ENCODE results near the gene QPCT. TPM values are rescaled to one million over a fixed set of nuclear protein-coding genes. Genes with fewer than 3 reads are reported as not detected.

The QPCT gene
- polyA plus RNA-seq, 1 of the 3 experiments (the other 2 are of a cell fraction) = 0.12 TPM

DNA sequence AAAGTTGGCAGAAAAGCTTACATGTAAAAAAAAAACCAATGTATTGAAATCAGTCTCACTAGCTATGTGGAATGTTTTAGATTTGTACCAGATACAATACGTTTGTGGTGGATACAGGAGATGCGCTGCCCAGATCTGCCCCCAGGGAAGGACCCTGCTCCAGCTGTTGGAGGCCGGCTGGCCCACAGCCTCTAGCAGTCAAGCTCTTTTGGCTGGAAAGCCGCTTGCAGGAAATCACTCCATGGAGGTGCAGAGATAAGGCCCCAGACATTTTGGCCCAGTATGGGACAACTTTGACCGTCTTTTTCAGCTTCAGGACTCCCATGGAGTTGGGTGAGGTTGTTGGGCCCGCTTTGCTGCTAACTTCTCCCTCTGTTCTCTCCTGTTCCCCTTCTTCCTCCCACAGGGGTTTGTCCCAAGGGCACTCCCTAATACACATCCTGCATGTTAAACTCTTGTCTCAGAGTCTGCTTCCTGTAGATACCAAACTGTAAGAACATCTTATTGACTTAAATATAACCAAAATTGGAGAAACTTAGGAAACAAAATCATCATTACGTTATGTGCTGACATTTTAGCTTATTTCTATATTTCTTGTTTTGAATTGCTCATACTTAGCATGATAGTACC lies 1.7 kb upstream of the QPCT start:
- WGBS (ENCODE audit: low lambda C conversion rate) = 89% methylated on average over 7 of the region's 7 CpGs
- Histone ChIP-seq H3K9me2 (no peaks in the 10 kb centered on the region), H3K9me3 (no peaks in the 10 kb centered on the region), H3F3A (replicated peaks; ENCODE audit: insufficient read depth) (peaks cover 6% of the 10 kb centered on the region), H3K27me3 (ENCODE audit: insufficient read depth) (no peaks in the 10 kb centered on the region), H4K20me1 (ENCODE audit: insufficient read depth) (no peaks in the 10 kb centered on the region), H3K4me3 (ENCODE audit: low read depth in 2 of 2, low read length in 1 of 2) (no peak overlapping the region), H3K27ac (ENCODE audit: low read depth in 2 of 2, low read length in 1 of 2) (peak overlapping the region in 1 of 2 experiments; percentile 8; a peak in 1 of 4 replicates), H3K9ac (no peak overlapping the region), H3K79me2 (ENCODE audit: insufficient read depth) (no peaks in the 10 kb centered on the region), H3K36me3 (replicated peaks in 1 of 2; ENCODE audit: control insufficient read depth in 1 of 2, insufficient read depth in 2 of 2, low read length in 1 of 2) (no peaks in the 10 kb centered on the region), H3K4me2 (no peak overlapping the region), H3K4me1 (ENCODE audit: control insufficient read depth in 1 of 2, insufficient read depth in 2 of 2, low read depth in 1 of 2, low read length in 1 of 2) (peaks cover 8 to 11% of the 10 kb centered on the region in 2 experiments; a peak in 2 of 4 replicates), H2AFZ (ENCODE audit: low read depth) (no peak overlapping the region; the same call in 1 of the 2 replicates)
- TF ChIP-seq CHD2 (IDR thresholded peaks at IDR 0.05; ENCODE audit: low read length, partially characterized antibody) (no peak), TAF1 (IDR thresholded peaks at IDR 0.05; ENCODE audit: borderline replicate concordance, low read depth, low read length) (no peak), EP300 (IDR thresholded peaks at IDR 0.05; ENCODE audit: borderline replicate concordance in 1 of 2, low read depth in 1 of 2, low read length in 1 of 2) (0 out of 4 replicates have a peak, but pooled peaks of 1 of the 2 experiments have one; percentile 16), ELF1 (IDR thresholded peaks at IDR 0.05) (no peak)
- TF ChIP-seq, protein P1, sequence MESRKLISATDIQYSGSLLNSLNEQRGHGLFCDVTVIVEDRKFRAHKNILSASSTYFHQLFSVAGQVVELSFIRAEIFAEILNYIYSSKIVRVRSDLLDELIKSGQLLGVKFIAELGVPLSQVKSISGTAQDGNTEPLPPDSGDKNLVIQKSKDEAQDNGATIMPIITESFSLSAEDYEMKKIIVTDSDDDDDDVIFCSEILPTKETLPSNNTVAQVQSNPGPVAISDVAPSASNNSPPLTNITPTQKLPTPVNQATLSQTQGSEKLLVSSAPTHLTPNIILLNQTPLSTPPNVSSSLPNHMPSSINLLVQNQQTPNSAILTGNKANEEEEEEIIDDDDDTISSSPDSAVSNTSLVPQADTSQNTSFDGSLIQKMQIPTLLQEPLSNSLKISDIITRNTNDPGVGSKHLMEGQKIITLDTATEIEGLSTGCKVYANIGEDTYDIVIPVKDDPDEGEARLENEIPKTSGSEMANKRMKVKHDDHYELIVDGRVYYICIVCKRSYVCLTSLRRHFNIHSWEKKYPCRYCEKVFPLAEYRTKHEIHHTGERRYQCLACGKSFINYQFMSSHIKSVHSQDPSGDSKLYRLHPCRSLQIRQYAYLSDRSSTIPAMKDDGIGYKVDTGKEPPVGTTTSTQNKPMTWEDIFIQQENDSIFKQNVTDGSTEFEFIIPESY (IDR thresholded peaks at IDR 0.05; ENCODE audit: borderline replicate concordance, low read depth) = no peak
- ChIA-PET POLR2A (no interaction called here), CTCF (interaction anchor here (0.6 to 3.6 kb wide), 12 partner anchors 10 to 282 kb away, joined by 3 to 16 read pairs (median 3); no protein-coding TSS in a partner anchor)
- peak; percentile 62 for DNase-seq

DNA sequence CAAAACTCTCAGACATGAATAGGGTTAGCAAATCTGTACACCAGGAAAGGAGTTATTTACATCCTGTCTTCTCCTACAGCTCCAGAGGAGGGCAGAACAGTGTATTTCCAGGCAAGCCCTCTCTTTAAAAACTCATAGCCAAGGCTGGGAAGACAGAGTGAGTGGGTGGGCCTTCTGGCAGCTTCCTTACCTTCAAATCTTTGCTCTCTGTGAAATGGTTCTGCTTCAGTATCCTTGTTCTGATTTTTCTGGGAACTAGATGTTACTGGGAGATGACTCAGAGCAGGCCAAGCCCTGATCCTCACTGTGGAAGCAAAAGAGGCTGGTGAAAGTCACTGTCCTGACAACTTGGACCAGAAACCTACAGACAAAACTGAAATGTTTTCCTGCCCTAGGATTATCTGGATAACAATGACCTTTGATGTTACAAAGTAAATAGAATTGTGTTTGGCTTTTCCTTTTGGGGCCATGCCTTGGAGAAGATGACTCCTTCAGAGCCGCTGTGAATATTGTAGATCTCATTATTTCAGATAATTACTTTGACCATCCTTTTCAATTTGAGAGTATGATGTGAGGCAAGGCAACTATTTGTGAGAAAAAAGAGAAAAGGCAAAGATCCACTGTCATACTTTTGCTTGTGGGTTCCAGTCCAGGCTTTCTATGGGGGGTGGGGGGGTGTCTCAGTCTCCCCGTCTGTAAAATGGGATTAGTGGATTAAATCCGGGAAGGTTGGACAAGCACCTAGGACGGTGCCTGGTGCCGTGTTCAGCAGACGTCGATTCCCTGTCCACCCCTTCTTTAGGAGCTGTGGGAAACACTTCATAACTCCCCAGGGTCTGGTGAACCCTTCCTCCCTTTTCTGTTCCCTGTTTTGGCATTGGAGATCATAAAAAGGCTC lies 644 bp upstream of the QPCT start:
- WGBS (ENCODE audit: low lambda C conversion rate) = 95% methylated on average over 7 of the region's 7 CpGs
- no peak overlapping the region for H3K9ac ChIP-seq

More for the DNA sequence above, 644 bp upstream of the QPCT start:
- Histone ChIP-seq H3F3A (replicated peaks; ENCODE audit: insufficient read depth) (peaks cover 6% of the 10 kb centered on the region), H3K27me3 (ENCODE audit: insufficient read depth) (no peaks in the 10 kb centered on the region), H3K79me2 (ENCODE audit: insufficient read depth) (no peaks in the 10 kb centered on the region), H3K9me2 (no peaks in the 10 kb centered on the region), H2AFZ (ENCODE audit: low read depth) (peak overlapping the region; percentile 57; the same call in 1 of the 2 replicates), H3K27ac (ENCODE audit: low read depth in 2 of 2, low read length in 1 of 2) (peak overlapping the region; percentile 36 to 39; a peak in 3 of 4 replicates), H4K20me1 (ENCODE audit: insufficient read depth) (no peaks in the 10 kb centered on the region), H3K4me2 (no peak overlapping the region), H3K4me1 (ENCODE audit: control insufficient read depth in 1 of 2, insufficient read depth in 2 of 2, low read depth in 1 of 2, low read length in 1 of 2) (peaks cover 8% of the 10 kb centered on the region in 2 experiments; a peak in 2 of 4 replicates), H3K36me3 (replicated peaks in 1 of 2; ENCODE audit: control insufficient read depth in 1 of 2, insufficient read depth in 2 of 2, low read length in 1 of 2) (no peaks in the 10 kb centered on the region), H3K9me3 (no peaks in the 10 kb centered on the region), H3K4me3 (ENCODE audit: low read depth in 2 of 2, low read length in 1 of 2) (no peak overlapping the region; a peak in 1 of 4 replicates)
- ChIA-PET POLR2A (no interaction called here), CTCF (interaction anchor here (0.6 to 3.6 kb wide), 12 partner anchors 9 to 93 kb away, joined by 3 to 16 read pairs (median 3); no protein-coding TSS in a partner anchor)
- TF ChIP-seq RAD21 (IDR thresholded peaks at IDR 0.05; ENCODE audit: low read length) = peak; percentile 38
- TF ChIP-seq ELF1 (IDR thresholded peaks at IDR 0.05) = no peak
- TF ChIP-seq, protein P2, sequence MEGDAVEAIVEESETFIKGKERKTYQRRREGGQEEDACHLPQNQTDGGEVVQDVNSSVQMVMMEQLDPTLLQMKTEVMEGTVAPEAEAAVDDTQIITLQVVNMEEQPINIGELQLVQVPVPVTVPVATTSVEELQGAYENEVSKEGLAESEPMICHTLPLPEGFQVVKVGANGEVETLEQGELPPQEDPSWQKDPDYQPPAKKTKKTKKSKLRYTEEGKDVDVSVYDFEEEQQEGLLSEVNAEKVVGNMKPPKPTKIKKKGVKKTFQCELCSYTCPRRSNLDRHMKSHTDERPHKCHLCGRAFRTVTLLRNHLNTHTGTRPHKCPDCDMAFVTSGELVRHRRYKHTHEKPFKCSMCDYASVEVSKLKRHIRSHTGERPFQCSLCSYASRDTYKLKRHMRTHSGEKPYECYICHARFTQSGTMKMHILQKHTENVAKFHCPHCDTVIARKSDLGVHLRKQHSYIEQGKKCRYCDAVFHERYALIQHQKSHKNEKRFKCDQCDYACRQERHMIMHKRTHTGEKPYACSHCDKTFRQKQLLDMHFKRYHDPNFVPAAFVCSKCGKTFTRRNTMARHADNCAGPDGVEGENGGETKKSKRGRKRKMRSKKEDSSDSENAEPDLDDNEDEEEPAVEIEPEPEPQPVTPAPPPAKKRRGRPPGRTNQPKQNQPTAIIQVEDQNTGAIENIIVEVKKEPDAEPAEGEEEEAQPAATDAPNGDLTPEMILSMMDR (IDR thresholded peaks at IDR 0.05) = peak; percentile 53
- peak; percentile 56 for DNase-seq

Data from SK-N-SH (cell line).